ENCODE measurements around the gene HTT. TPM values are rescaled to one million over a fixed set of nuclear protein-coding genes. Genes with fewer than 3 reads are reported as not detected.
"Not testable (repeated sequence)": the region's sequence is repeated elsewhere in the genome, so short reads cannot be mapped to it uniquely, and the experiment has no call there.

HTT gene
- total RNA-seq, 1 donor from 2014 or later, result 109 TPM

DNA sequence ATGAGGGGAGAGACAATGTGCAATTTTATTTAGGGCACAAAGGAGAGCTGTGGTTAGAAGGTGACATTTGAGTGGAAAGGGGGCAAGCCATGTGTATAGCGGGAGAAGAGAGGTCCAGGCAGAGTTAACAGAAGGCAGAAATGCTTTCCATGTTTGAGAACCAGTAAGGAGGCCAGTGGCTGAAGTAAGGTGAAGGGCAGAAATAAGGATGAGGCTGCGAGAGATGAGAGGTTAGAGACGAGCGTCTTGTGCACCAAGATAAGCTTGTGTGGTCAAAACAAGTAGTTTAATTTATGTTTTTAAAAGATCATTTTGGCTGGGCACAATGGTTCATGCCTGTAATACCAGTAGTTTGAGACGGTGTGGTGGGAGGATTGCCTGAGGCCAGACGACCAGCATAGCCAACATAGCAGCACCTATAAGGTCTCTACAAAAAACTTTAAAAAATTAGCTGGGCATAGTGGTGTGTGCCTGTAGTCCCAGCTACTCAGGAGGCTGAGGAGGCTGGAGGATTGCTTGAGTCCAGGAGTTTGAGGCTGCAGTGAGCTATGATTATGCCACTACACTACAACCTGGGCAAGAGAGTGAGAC lies 8.5 kb downstream of the HTT start:
- DNase-seq (ENCODE audit: low spot score), result no peak

DNA sequence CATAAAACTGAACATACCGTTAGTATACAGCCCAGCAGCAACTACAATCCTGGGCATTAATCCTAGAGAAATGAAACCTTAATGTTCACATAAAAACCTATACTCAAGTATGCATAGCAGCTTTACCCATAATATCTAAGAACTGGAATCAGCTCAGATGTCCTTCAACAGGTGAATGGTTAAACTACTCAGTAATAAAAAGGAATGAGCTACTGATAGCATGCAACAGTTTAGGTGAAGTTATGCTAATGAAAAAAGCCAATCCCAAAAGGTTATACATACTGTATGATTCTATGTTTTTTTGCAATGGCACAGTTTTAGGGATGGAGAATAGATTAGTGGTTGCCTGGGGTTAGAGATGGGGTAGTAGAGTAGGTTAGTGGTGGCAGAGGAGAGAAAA lies 9.3 kb downstream of the HTT start:
- no peak for DNase-seq (ENCODE audit: low spot score)

DNA sequence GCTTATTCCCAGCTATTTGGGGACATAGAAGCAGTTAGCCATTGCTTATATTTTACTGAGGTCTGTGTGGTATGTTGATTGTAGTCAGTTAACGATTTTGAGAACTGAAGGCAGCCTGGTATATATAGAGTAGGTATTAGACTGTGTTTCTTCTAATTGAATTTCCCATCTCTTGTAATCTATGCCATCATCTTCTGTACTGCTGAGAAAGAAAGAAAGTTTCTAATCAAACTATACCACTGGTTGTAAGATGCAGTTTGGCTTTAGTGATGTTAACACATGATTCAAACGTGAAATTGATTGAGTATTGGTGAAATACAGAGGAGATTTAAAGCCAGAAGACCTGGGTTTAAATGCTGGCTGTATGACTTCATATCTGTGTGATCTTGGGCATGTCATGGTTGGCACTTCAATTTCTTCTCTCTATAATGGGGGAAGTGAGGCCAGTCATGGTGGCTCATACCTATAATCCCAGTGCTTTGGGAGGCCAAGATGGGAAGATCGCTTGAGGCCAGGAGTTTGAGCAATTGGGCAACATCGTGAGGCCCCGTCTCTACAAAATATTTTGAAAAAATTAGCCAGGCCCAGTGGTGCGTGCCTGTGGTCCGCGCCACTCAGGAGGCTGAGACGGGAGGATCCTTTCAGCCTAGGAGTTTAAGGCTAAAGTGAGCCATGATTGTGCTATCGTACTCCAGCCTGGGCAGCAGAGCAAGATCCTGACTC lies 11.6 kb downstream of the HTT start:
- DNase-seq (ENCODE audit: low spot score), result no peak

DNA sequence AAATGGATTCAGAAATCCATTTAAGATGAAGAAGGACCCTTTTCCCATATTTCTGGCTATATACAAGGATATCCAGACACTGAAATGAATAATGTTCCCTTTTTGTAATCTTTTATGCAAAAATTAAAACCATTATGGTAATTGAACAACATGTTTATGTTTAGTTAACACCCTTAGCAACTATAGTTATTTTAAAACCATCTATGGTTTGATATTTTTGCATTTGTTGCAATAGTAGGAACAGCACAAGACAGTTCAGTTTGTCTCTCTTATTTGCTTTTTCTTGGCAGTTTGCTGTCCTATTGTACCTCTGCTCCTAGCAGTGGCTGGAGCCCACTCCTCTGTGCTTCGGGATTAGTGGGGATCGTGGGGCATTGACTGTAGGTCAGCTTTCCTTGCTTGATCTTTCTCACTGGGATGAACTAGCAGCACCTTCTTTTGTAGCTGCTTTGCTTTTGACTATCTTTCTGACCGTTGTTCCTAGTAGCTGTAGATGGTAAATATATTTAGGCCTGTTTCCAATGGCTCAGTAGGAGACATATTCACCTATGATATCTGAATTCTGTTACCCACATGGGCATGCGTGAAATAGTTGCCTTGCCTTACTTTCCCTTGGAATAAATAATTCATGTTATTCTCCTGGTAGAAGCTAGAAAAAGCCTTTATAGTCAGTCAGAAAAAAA lies 12.8 kb downstream of the HTT start:
- no peak for DNase-seq (ENCODE audit: low spot score)

DNA sequence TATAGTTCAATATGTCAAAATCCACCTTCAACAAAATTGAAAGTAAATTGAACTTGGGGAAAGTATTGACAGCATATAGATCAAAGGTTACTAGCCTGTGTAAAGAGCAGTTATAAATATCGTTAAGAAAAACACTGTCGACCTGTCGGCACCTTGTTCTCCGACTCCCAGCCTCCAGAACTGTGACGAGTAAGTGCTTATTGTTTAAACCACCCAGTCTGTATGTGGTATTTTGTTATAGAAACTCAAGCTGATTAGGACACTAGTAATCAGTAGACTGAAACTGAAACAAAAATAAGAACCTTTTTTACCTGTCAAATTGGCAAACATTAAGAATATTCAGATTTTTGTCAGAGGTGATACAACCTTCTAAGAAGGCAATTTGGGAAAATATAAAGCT lies 17.0 kb downstream of the HTT start:
- DNase-seq (ENCODE audit: low spot score), result no peak

DNA sequence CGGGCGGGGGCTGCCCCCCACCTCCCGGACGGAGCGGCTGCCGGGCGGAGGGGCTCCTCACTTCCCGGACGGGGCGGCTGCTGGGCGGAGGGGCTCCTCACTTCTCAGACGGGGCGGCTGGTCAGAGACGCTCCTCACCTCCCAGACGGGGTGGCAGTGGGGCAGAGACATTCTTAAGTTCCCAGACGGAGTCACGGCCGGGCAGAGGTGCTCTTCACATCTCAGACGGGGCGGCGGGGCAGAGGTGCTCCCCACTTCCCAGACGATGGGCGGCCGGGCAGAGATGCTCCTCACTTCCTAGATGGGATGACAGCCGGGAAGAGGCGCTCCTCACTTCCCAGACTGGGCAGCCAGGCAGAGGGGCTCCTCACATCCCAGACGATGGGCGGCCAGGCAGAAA lies 20.2 kb downstream of the HTT start:
- not testable (repeated sequence) for DNase-seq (ENCODE audit: low spot score)

DNA sequence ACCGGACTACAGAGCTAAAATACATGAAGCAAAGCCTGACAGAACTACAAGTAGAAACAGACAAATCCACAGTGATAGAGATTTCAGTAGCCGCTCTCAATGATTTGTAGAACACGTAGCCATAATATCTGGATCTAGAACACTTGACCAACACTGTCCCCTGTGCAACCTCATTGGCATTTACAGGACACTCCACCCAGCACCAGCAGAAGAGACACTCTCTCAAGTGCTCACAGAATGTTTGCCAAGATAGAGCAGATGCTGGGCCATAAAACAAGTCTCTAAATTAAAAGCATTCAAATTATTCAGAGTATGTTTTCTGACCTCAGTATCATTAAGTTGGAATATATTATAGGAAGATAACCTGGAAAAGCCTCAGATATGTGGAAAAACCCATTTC lies 21.7 kb downstream of the HTT start:
- no peak for DNase-seq (ENCODE audit: low spot score)

DNA sequence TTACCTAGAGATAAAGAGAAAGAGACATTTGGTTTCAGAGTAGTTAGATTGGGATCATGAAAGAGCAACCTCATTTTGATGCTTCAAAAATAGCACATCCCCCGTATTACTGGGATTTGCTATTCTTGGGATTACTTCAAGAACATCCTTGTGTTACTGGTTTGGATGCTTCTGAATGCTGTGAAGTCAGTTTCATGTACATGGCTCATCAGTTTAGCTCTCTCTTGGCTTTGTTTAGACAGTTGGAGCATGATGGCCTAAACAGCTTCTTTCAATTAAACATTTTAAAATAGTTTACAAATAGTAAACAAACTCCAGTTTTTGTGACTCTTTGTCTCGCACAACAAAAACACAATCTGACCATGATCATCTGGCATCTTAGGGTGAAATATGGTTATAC lies 23.9 kb downstream of the HTT start:
- DNase-seq (ENCODE audit: low spot score), result no peak

DNA sequence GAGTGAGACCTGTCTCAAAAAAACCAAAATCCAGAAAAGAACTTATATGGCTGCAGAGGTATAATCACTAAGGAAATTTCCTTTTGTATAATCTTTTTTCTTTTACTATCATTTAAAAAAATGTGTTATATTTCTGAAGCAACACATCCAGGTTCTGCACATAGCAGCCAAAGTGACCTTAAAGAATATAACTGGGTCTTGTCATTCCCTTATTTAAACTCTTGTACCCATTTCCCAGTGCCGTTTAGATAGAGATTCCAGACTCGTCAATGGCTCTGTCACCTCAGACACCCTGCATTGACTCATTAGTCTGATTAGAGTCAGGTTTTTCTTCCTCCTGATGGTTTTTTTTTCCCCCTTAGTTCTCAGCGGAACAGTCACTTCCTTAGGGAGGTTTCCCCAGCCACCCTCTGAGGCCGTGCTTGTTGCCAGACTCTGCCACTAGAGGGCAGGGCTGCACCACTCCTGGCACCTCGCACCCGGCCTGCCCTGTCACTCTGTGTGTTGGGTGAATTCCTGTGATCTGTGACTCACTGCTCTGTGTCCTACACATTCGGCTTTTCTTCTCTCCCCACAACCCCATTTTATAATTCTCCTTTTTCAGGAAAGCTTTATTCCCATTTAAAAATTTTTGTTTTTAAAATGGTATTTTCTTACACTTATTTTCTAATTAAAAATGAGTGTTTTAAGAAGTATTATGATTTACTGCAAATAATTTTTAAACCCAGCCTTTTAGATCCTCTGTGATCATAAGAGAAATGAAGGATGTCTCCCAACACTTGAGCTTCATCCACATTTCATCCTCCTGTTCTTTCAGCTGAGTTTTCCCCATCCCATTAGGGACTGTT lies 32.1 kb downstream of the HTT start:
- DNase-seq (ENCODE audit: low spot score), result peak; percentile 92

DNA sequence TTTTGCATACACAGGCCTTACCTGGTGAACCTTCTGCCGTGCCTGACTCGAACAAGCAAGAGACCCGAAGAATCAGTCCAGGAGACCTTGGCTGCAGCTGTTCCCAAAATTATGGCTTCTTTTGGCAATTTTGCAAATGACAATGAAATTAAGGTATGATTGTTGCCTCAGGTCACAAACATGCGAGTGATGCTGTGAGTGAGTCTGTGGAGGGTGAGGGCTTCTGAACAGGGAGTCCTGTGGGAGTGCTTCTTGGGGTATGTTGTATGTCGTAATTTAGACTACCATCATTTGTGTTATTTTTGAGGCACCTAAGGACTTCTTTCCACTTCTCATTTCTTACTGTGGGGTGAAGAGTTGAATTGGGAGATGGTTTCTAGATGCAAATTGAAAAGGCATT lies 32.8 kb downstream of the HTT start:
- no peak for DNase-seq (ENCODE audit: low spot score)

DNA sequence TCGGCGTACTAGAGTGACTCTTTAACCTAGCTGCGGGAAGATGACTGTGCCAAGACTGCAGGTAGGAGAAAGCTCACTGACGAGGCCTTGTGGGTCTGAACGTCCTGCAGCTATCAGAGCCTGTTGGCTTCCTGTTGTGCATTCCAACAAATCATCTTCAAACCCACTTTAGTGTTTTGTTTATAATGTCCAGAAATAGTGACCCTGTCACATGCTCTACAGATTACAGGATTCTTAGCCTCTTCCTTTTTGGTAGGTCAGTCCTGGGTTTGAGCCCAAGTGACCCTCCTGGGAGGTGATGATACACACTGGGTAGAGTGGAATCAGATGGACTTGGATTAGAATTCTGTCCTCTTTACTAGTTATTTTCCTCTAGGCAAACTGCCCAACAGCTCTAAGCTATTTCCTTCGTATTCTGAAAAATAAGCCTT lies 33.2 kb downstream of the HTT start:
- DNase-seq (ENCODE audit: low spot score), result no peak

DNA sequence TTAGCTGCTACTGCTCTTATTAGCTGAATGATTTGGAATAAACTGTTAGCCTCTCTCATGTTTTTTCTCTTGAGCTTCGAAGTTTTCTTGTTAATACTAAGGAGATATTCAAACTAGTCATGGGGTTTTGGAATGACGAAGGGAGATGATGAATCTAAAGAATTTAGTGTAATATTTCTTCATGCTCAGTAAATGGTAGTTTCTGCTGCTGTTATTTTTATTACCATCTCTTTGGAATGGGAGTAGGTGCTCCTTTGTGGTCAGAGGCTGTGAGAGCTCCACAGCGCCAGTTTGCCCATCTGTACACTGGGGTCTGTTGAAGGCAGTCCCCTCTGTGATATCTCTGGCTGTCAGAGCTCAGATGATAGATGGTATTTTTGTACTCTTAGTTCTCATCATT lies 33.7 kb downstream of the HTT start:
- DNase-seq (ENCODE audit: low spot score), result no peak

DNA sequence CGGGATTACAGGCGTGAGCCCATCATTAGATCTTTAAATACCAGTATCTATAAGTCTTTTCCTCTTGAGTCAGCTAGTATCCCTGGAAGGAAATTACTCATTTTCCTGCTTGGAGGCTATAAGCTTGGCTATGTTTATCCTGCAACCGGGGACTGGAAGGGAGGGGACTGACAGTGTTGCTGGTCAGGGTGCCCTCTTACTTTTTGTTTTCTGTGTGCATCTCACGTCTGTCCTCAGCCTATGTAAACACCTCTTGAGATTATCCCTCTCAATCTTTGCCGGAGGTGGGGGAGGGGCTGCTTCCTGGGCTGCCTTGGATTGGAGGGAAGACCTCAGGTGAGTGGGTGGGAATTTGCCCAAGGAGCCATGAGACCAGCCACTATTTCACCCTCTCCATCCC lies 37.0 kb downstream of the HTT start:
- no peak for DNase-seq (ENCODE audit: low spot score)

DNA sequence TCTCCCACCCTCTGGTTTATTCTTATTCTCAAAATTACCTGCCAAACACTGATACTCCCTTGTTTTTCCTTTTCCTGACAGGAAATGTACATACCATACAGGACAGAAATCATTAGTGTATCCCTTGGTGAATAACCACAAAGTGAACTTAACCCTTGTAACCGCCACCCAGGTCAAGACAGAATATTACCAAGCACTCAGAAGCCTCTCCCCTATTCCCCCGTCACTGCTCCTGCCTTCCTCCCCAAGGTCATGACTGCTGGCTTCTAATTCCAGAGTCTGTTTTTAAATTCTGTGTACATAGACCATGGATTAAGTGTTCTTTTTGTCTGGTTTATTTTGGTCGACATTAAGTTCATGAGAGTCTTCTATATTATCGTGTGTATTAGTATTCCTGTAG lies 37.7 kb downstream of the HTT start:
- no peak for DNase-seq (ENCODE audit: low spot score)

DNA sequence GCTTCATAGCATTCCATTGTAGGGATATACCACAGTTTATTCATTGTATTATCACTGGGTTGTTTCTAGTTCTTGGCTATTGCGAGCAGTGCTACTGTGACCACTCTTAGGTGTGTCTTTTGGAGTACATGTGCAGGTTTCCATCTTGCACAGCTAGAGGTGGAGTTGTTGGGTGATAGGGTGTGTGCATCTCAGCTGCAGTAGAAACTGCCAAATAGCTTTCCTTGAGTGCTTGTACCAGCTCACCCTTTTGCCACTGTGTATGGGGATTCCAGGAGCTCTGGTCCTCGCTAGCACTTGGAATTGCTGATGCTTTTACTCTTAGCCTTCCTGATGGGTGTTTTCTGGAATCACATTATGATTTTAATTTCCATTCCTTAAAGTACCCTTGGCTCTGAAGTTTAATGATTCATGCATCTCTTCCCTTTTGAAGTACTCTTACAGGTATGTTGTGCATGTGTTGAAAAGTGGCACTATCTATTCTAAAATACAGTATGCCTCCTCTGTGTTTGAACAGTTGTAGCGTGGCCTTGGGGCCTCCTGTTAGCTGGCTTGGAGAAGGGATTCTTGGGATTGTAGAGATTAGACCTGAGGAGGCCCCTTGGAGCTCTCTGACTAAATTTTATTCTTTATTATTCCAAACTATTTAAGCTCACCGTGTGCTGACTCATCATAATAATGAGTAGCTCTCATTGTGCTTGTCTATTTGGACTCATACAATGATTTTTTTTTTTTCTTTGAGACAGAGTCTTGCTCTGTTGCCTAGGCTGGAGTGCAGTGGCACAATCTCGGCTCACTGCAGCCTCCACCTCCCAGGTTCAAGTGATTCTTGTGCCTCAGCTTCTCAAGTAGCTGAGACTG lies 38.4 kb downstream of the HTT start:
- no peak for DNase-seq (ENCODE audit: low spot score)

DNA sequence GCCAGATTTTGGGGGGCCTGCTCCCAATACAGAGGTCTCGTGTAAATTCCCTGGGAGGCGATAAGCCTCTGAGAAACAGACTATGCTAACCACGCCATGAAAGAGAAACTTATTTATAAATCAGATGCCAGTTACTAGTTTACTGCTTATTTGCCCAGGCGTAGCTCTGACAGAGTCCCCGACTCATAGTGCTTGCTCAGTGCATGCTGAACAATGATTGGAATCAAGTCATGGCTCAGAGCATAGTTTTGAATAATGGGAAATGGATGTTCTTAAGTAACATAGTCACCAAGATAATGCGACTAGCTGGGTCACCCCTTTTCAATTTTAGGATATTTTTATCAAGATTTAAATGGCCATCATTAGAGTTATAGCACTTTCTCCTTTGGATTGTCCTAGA lies 39.9 kb downstream of the HTT start:
- DNase-seq (ENCODE audit: low spot score), result no peak

DNA sequence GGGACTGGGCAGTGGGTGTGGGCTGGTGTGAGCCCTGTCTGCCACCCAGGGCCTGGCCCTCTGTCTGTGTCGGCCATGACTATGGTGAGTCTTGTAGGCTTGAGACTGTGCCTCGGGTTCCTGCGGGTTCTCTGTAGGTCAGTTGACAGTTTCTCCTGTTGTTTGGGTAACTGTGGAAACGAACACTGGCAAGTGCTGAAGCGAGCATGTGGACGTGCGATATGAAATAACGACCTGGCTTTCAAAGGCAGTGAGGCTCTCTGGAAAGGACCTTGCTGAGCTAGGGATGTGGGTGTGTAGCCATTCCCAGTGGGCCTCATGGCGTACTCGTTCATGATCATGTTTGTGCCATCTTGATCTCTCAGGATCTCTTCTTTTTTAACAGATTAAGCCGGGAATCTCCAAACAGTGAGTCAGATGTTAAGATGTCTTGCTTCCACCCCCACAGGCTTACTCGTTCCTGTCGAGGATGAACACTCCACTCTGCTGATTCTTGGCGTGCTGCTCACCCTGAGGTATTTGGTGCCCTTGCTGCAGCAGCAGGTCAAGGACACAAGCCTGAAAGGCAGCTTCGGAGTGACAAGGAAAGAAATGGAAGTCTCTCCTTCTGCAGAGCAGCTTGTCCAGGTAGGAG lies 41.3 kb downstream of the HTT start:
- DNase-seq (ENCODE audit: low spot score), result no peak

DNA sequence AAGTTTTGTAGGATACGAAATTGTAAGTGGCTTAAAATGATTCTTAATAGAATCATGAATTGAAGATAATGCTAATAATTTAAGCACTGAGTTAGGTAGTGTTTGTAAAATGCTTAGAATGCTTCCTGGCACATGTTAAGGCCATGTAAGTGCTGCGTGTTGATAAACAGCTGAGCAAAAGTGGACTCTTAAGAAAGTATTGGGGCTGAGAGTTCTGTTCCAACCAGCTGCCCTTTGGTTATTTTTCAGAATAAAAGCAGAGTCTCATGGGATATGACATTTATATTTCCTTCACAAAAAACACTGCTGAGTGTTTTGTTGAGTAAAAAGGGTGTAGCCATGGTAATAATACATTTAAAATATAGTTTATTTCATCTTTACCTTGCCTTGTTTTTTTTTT lies 42.5 kb downstream of the HTT start:
- no peak for DNase-seq (ENCODE audit: low spot score)

DNA sequence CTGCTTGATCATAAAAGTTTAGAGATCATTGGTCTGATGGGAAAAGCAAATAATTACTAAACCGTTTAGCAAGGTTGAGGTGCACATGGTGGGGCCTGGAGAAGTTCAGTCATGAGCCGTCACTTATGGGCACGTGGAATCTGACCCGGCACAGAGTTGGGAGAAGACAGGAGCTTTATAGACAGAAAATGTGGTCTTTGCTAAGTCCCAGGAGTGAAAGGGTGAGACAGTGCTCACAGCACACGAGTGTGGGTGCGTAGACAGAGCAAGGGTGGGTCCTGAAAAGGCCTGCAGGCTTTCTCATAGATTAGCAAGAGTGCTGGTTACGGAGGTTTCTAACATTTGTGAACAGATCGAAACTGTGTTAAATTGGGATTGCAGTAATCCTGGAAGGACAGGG lies 43.8 kb downstream of the HTT start:
- no peak for DNase-seq (ENCODE audit: low spot score)

DNA sequence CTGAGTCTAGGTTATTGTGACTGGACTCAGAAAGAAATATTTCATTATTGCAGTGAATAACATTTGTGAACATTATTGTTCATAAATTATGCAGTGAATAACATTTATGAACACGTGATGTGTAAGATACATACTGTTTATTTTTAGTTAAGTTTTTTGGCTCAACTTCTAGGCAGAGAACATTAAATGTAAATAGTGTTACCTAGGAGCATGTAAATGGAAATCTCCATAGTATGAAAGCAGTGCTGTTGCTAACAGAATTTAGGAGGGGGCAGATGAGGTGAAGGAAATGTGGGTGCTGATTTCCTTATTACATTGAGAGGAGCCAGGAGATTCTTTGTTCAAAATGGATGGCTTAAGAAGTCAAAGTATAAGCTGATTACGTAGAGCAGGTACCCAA lies 45.0 kb downstream of the HTT start:
- no peak for DNase-seq (ENCODE audit: low spot score)

DNA sequence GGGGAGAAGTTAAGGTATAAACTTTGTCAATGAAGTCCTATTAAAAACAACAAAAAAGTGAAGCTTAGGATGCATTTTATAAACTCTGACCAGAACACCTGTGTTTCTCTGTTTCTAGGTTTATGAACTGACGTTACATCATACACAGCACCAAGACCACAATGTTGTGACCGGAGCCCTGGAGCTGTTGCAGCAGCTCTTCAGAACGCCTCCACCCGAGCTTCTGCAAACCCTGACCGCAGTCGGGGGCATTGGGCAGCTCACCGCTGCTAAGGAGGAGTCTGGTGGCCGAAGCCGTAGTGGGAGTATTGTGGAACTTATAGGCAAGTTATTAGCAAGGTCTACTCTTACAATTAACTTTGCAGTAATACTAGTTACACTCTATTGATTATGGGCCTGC lies 46.6 kb downstream of the HTT start:
- no peak for DNase-seq (ENCODE audit: low spot score)
